Right lobe of liver (tissue), 6 donors: ENCODE measurements around the gene HOXB3. TPM values are rescaled to one million over a fixed set of nuclear protein-coding genes. Genes with fewer than 3 reads are reported as not detected.

Source experiments
- ATAC-seq, 4 donors: fragments of 200-7000 bp; cut with Tn5 transposase; one replicate each; pipeline ENCODE4 v1.9.1; 2020; ENCODE audit warnings: mild to moderate bottlenecking in 4 of 4, moderate library complexity in 4 of 4
- DNase-seq, 3 donors: peaks; one replicate each; pipeline ENCODE4 v3.0.0-alpha.2; 2020
- H3K27ac ChIP-seq, 3 donors: fragments of 200-600 bp; one replicate each; pipeline ENCODE4 v1.8.0; 2022
- H3K27me3 ChIP-seq, 2 donors: fragments of 200-600 bp; one replicate each; pipeline ENCODE4 v1.8.0; 2022
- H3K36me3 ChIP-seq, 4 donors: fragments of 200-600 bp; sonication (generic) in 1 of 4; one replicate each; pipeline versions ENCODE4 v1.5.1 to v1.8.0; 2017 to 2022; ENCODE audit warnings: control low read depth in 1 of 4
- H3K4me1 ChIP-seq, 4 donors: fragments of 200-600 bp; sonication (generic) in 1 of 4; one replicate each; pipeline versions ENCODE4 v1.5.1 to v1.8.0; 2017 to 2022; ENCODE audit warnings: control low read depth in 1 of 4
- H3K4me3 ChIP-seq, 3 donors: fragments of 200-600 bp; one replicate each; pipeline ENCODE4 v1.8.0; 2022
- H3K9me3 ChIP-seq, 4 donors: fragments of 200-600 bp; sonication (generic) in 1 of 4; one replicate each; pipeline versions ENCODE4 v1.5.1 to v1.8.0; 2017 to 2022; ENCODE audit warnings: control low read depth in 1 of 4
- POLR2A ChIP-seq: fragments of 450-650 bp; IDR thresholded peaks from one replicate; pipeline ENCODE4 v1.6.1; 2017; ENCODE audit warnings: antibody characterized with exemption, mild to moderate bottlenecking
- WGBS: methylation state at CpG from one replicate; pipeline ENCODE4 v1.1.6; 2018; ENCODE audit warnings: low coverage, low lambda C conversion rate; ENCODE audit not compliant: insufficient coverage; ENCODE audit errors: missing lambda C conversion rate; 5-methylcytosine and 5-hydroxymethylcytosine counted together
- intact Hi-C, 2 donors: fragments of 100-400 bp; cut with DNase I; formaldehyde crosslinking; loops; one replicate each; pipeline versions ENCODE4 v1.11.2 to v1.14.1; 2022
- total RNA-seq, 6 experiments: library from RNA; depleted of rRNA in 2 of 6; stranded (reverse); fragments of >200 nt in 2 of 6; fragmentation: NEBNext Ultra II Directional in 3 of 6; extraction: Animal tissue kit (Norgen Biotek cat#: 25700) in 3 of 6; gene quantifications; one replicate each; pipeline versions ENCODE4 v1.1.0 to v1.2.4, GENCODE V29; 2016 to 2023
- TF ChIP-seq, protein P1 (sequence below), 4 donors: fragments of 200-600 bp in 3 of 4; fragments of 450-650 bp in 1 of 4; IDR thresholded peaks; one replicate each; pipeline versions ENCODE4 v1.5.1 to v1.8.0; 2016 to 2022; ENCODE audit warnings: antibody characterized with exemption in 4 of 4, mild to moderate bottlenecking in 2 of 4
- donor health status: DM: no; HTN: yes; CAD: no.
- donor health status: DM: no; HTN: no; CAD: no.
- donor health status: DM: no; HTN: no; CAD: no.
- donor health status: DM: no; HTN: yes; CAD: no.
- donor health status: DM: no; HTN: yes; CAD: no.

HOXB3 gene
- total RNA-seq, 6 experiments from 2014 or later, result 0.99 to 3.2 (median 2.6) TPM

DNA sequence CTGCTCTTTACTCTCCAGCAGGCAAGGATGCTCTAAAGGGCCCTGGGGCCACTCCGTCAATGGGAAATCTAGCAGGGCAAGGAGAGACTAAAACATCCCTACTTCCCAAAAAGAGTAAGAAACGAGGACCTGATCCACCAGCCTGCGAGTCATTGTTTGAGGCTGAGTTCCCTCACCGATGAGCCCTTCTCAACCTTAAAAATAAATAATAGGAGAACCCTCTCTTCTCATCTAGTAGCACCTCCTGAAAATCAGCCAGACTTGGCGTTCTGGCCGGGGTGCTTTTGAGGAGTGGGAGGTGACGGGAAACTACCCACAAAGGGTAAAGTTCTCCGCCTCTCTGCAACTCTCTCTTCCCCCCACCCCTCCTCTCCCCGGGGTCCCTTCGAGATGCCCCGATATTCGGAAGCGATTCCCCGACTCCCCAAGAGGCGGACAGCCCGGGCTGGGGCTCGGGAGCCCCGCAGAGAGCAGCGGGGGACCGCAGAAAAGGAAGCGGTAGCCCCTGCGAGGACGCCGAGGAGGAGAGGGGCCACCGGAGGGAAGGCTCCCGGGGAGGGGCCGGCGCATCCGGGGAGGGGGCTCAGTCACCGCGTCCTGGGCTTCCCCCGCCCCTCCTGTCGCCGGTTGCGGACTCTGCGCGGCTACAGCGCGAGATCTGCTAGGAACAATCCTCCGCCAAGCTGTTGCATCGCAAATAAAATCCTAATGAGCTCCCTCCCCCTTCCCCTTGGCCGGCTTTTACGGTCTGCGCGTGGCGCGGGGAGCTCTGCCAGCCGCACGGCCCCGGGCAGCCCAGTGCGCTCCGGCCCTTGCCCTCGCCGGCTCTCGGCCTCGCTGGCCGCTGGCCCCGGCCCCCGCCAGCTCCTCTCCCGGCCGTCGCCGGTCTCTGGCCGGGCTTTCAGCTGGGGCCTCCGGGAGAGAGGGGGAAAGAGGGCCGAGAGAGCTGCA lies 34.8 kb upstream of the HOXB3 start:
- Histone ChIP-seq H3K36me3 (no peaks in the 10 kb centered on the region), H3K27ac (no peak overlapping the region), H3K27me3 (peaks cover 34 to 73% of the 10 kb centered on the region in 2 donors), H3K9me3 (no peaks in the 10 kb centered on the region), H3K4me3 (peak overlapping the region in 1 of 3 donors; percentile 9), H3K4me1 (peaks cover 0 to 17% (median 2%) of the 10 kb centered on the region in 4 donors)
- DNase-seq, result no peak
- intact Hi-C loops, result no loop called here
- 3% methylated on average over 17 of the region's 66 CpGs for WGBS
- peak; percentile 28 to 58 (median 40) for ATAC-seq
- no peak for TF ChIP-seq POLR2A
- TF ChIP-seq, protein P1, sequence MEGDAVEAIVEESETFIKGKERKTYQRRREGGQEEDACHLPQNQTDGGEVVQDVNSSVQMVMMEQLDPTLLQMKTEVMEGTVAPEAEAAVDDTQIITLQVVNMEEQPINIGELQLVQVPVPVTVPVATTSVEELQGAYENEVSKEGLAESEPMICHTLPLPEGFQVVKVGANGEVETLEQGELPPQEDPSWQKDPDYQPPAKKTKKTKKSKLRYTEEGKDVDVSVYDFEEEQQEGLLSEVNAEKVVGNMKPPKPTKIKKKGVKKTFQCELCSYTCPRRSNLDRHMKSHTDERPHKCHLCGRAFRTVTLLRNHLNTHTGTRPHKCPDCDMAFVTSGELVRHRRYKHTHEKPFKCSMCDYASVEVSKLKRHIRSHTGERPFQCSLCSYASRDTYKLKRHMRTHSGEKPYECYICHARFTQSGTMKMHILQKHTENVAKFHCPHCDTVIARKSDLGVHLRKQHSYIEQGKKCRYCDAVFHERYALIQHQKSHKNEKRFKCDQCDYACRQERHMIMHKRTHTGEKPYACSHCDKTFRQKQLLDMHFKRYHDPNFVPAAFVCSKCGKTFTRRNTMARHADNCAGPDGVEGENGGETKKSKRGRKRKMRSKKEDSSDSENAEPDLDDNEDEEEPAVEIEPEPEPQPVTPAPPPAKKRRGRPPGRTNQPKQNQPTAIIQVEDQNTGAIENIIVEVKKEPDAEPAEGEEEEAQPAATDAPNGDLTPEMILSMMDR (IDR thresholded peaks at IDR 0.05), result no peak

DNA sequence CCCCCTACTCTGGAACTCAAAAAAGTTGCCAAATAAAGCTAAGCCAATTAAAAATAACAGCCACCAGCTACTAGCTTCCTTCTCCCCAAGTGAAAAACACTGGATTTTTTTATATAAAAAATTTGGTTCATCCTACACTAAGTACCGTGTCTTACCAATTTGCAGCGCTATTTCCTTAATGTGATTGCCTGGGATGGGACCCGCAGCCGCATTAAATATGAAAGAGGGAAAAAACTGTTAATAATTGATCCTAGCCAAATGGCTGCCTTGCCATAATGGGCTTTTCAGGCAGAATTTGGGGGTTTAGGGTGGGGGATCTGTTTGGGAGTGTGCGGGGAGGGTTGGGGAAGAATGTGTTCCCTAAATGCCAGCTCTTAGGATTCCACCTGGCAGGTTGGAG lies 34.1 kb upstream of the HOXB3 start:
- no peaks in the 10 kb centered on the region for H3K9me3 ChIP-seq
- no peak overlapping the region for H3K4me3 ChIP-seq
- 19% methylated on average over 5 of the region's 5 CpGs for WGBS
- H3K4me1 ChIP-seq, result peaks cover 0 to 17% (median 2%) of the 10 kb centered on the region in 4 donors
- peaks cover 29 to 71% of the 10 kb centered on the region in 2 donors for H3K27me3 ChIP-seq
- intact Hi-C loops, result no loop called here
- H3K36me3 ChIP-seq, result no peaks in the 10 kb centered on the region
- no peak for TF ChIP-seq POLR2A
- TF ChIP-seq, protein P1 (IDR thresholded peaks at IDR 0.05), result no peak
- ATAC-seq, result no peak
- no peak overlapping the region for H3K27ac ChIP-seq
- DNase-seq, result no peak

DNA sequence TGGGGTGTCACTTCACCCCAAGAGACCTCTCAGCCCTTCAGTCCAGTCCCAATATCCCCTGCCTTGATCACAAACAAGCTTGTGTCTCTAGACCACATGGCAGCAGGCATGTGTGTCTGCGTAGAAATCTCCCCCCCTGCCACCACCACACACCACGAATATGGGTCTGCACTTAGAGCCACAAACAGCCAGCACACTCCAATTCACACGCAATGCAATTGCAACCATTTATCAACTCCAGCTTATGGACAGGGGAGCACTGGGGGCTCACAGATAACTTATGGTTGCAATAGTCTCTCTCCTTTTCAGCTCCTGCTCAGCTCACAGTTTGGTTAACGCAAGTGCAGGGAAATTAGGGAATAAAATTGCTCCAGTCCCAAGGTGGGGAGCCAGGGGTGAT lies 33.5 kb upstream of the HOXB3 start:
- TF ChIP-seq, protein P1 (IDR thresholded peaks at IDR 0.05), result no peak
- TF ChIP-seq POLR2A, result no peak
- intact Hi-C loops, result no loop called here
- Histone ChIP-seq H3K9me3 (no peaks in the 10 kb centered on the region), H3K36me3 (no peaks in the 10 kb centered on the region), H3K4me3 (no peak overlapping the region), H3K27me3 (peaks cover 29 to 69% of the 10 kb centered on the region in 2 donors), H3K27ac (no peak overlapping the region), H3K4me1 (peaks cover 0 to 17% (median 2%) of the 10 kb centered on the region in 4 donors)
- DNase-seq (no peak), ATAC-seq (no peak)
- WGBS, result 18% methylated on average over 4 of the region's 4 CpGs

DNA sequence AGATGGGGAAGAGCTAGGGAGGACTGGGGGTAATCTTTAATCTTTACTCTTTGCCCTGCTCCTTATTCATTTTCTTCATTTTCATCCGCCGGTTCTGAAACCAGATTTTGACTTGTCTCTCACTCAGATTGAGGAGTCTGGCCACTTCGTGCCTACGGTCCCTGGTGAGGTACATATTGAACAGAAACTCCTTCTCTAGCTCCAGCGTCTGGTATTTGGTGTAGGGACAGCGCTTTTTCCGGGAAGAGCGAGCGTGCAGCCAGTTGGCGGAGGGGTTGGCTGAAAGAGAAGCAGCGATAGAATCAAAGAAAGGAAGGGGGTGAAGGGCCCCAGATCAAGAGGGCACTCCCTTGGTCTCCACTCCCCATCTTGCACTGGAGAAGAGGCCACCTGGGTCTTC lies 32.8 kb upstream of the HOXB3 start:
- TF ChIP-seq POLR2A, result no peak

More for the DNA sequence above, 32.8 kb upstream of the HOXB3 start:
- 9% methylated on average over 11 of the region's 11 CpGs for WGBS
- H3K27me3 ChIP-seq, result peaks cover 29 to 71% of the 10 kb centered on the region in 2 donors
- no peak overlapping the region for H3K4me3 ChIP-seq
- H3K36me3 ChIP-seq, result no peaks in the 10 kb centered on the region
- peaks cover 0 to 17% (median 2%) of the 10 kb centered on the region in 4 donors for H3K4me1 ChIP-seq
- no peak for DNase-seq
- ATAC-seq, result no peak
- intact Hi-C loops, result no loop called here
- no peak overlapping the region for H3K27ac ChIP-seq
- H3K9me3 ChIP-seq, result no peaks in the 10 kb centered on the region
